Stomach smooth muscle (tissue), 2 donors: ENCODE data around the gene TCP1.

Experiments used
- H3K27ac ChIP-seq: one replicate; pipeline ENCODE4 v1.7.0; 2013; ENCODE audit warnings: mild to moderate bottlenecking, low read length, inconsistent platforms
- H3K27me3 ChIP-seq, 2 donors: one replicate each; pipeline ENCODE4 v1.7.0; 2013; ENCODE audit warnings: low read length in 2 of 2; ENCODE audit not compliant: insufficient read depth in 2 of 2, control insufficient read depth in 1 of 2
- H3K36me3 ChIP-seq, 2 donors: one replicate each; pipeline ENCODE4 v1.7.0; 2013; ENCODE audit warnings: low read length in 2 of 2; ENCODE audit not compliant: control insufficient read depth in 2 of 2, insufficient read depth in 2 of 2
- H3K4me1 ChIP-seq: one replicate; pipeline ENCODE4 v1.7.0; 2013; ENCODE audit warnings: low read length; ENCODE audit not compliant: control insufficient read depth, insufficient read depth
- H3K4me3 ChIP-seq, 2 donors: one replicate each; pipeline ENCODE4 v1.7.0; 2013; ENCODE audit warnings: low read length in 2 of 2
- H3K9ac ChIP-seq, 2 donors: one replicate each; pipeline ENCODE4 v1.7.0; 2013; ENCODE audit warnings: low read length in 2 of 2, mild to moderate bottlenecking in 1 of 2
- H3K9me3 ChIP-seq, 2 donors: one replicate each; pipeline ENCODE4 v1.7.0; 2013; ENCODE audit warnings: low read length in 2 of 2; ENCODE audit not compliant: control insufficient read depth in 2 of 2
- donor health status: healthy.
- donor health status: Pancreatic carcinoma.

Gene TCP1

GRCh38 chr6:159769470-159769869, 19.9 kb downstream of the TCP1 start:
- no peaks in the 10 kb centered on the region for H3K9me3 ChIP-seq
- no peak overlapping the region for H3K27ac ChIP-seq
- H3K27me3 ChIP-seq: no peaks in the 10 kb centered on the region
- no peak overlapping the region for H3K9ac ChIP-seq
- peaks cover 15 to 16% of the 10 kb centered on the region in 2 donors for H3K36me3 ChIP-seq
- H3K4me3 ChIP-seq: no peak overlapping the region
- no peaks in the 10 kb centered on the region for H3K4me1 ChIP-seq

GRCh38 chr6:159766906-159767305, 22.5 kb downstream of the TCP1 start:
- Histone ChIP-seq H3K9me3 (no peaks in the 10 kb centered on the region), H3K27ac (no peak overlapping the region), H3K36me3 (peaks cover 14 to 15% of the 10 kb centered on the region in 2 donors), H3K4me1 (peaks cover 11% of the 10 kb centered on the region), H3K4me3 (no peak overlapping the region), H3K27me3 (no peaks in the 10 kb centered on the region), H3K9ac (no peak overlapping the region)

GRCh38 chr6:159762681-159763293, 26.6 kb downstream of the TCP1 start:
- peak overlapping the region; percentile 65 to 87 for H3K9ac ChIP-seq

GRCh38 chr6:159761873-159762680, 27.3 kb downstream of the TCP1 start, which contains the start of gene ACAT2:
Gene ACAT2 (plus strand): TSS chr6:159762045. CDS start chr6:159762088, 43 bp downstream.
- peak within 1 kb of the TSS; percentile 89 to 95 for H3K9ac ChIP-seq
- peaks cover 18% of the 10 kb centered on the region for H3K4me1 ChIP-seq
- no peaks in the 10 kb centered on the region for H3K9me3 ChIP-seq
- H3K4me3 ChIP-seq: peak within 1 kb of the TSS; percentile 89 to 96
- H3K27me3 ChIP-seq: no peaks in the 10 kb centered on the region
- H3K27ac ChIP-seq: peak within 1 kb of the TSS; percentile 98
- H3K36me3 ChIP-seq: peaks cover 11 to 12% of the 10 kb centered on the region in 2 donors

More at GRCh38 chr6:159762681-159763293, 26.6 kb downstream of the TCP1 start:
- Histone ChIP-seq H3K4me1 (peaks cover 18% of the 10 kb centered on the region), H3K4me3 (peak overlapping the region; percentile 89 to 96), H3K36me3 (peaks cover 12 to 14% of the 10 kb centered on the region in 2 donors), H3K9me3 (no peaks in the 10 kb centered on the region), H3K27me3 (no peaks in the 10 kb centered on the region), H3K27ac (peak overlapping the region; percentile 98)

- peaks cover 8 to 10% of the 10 kb centered on the region in 2 donors for H3K36me3 ChIP-seq
Observed at GRCh38 chr6:159761129-159761872, 28.1 kb downstream of the TCP1 start.

GRCh38 chr6:159760602-159761057, 28.8 kb downstream of the TCP1 start:
- H3K9ac ChIP-seq: peak overlapping the region in 1 of 2 donors; percentile 95
- no peak overlapping the region for H3K27ac ChIP-seq
- peaks cover 8 to 13% of the 10 kb centered on the region in 2 donors for H3K36me3 ChIP-seq
- H3K27me3 ChIP-seq: no peaks in the 10 kb centered on the region
- H3K4me1 ChIP-seq: peaks cover 18% of the 10 kb centered on the region
- peak overlapping the region in 1 of 2 donors; percentile 96 for H3K4me3 ChIP-seq
- no peaks in the 10 kb centered on the region for H3K9me3 ChIP-seq

More at GRCh38 chr6:159761129-159761872, 28.1 kb downstream of the TCP1 start:
- H3K27ac ChIP-seq: peak overlapping the region; percentile 98
- peak overlapping the region; percentile 84 to 95 for H3K9ac ChIP-seq
- H3K27me3 ChIP-seq: no peaks in the 10 kb centered on the region
- peak overlapping the region; percentile 75 to 96 for H3K4me3 ChIP-seq
- H3K9me3 ChIP-seq: no peaks in the 10 kb centered on the region
- H3K4me1 ChIP-seq: peaks cover 18% of the 10 kb centered on the region

- Histone ChIP-seq H3K36me3 (peaks cover 14 to 18% of the 10 kb centered on the region in 2 donors), H3K9me3 (no peaks in the 10 kb centered on the region), H3K9ac (no peak overlapping the region), H3K4me1 (peaks cover 18% of the 10 kb centered on the region), H3K27ac (no peak overlapping the region), H3K27me3 (no peaks in the 10 kb centered on the region), H3K4me3 (no peak overlapping the region)
Observed at GRCh38 chr6:159759645-159760044, 29.8 kb downstream of the TCP1 start.

- no peak overlapping the region for H3K9ac ChIP-seq
- H3K4me1 ChIP-seq: peaks cover 18% of the 10 kb centered on the region
- peaks cover 21 to 23% of the 10 kb centered on the region in 2 donors for H3K36me3 ChIP-seq
- H3K27me3 ChIP-seq: no peaks in the 10 kb centered on the region
- H3K4me3 ChIP-seq: no peak overlapping the region
- no peak overlapping the region for H3K27ac ChIP-seq
- H3K9me3 ChIP-seq: no peaks in the 10 kb centered on the region
Observed at GRCh38 chr6:159758031-159759001, 31.1 kb downstream of the TCP1 start.

GRCh38 chr6:159756508-159756907, 32.9 kb downstream of the TCP1 start:
- Histone ChIP-seq H3K27me3 (no peaks in the 10 kb centered on the region), H3K4me1 (peaks cover 6% of the 10 kb centered on the region), H3K27ac (no peak overlapping the region), H3K36me3 (peaks cover 23 to 28% of the 10 kb centered on the region in 2 donors), H3K9me3 (no peaks in the 10 kb centered on the region), H3K4me3 (no peak overlapping the region), H3K9ac (no peak overlapping the region)
